Adipocyte (in vitro differentiated cells): ENCODE results near the gene LHPP.

ENCODE experiments used
- DNase-seq: peaks from one replicate; pipeline ENCODE4 v3.0.0-alpha.2; 2015; ENCODE audit warnings: low read depth
- H3K27me3 ChIP-seq: replicated peaks from 2 replicates; pipeline ENCODE4 v1.7.0; 2013; ENCODE audit warnings: mild to moderate bottlenecking, low read length, moderate library complexity; ENCODE audit not compliant: control insufficient read depth, insufficient read depth
- H3K36me3 ChIP-seq: 2 replicates; pipeline ENCODE4 v1.7.0; 2013; ENCODE audit warnings: low read length, mild to moderate bottlenecking, moderate library complexity; ENCODE audit not compliant: control insufficient read depth, insufficient read depth, severe bottlenecking
- H3K4me1 ChIP-seq: 2 replicates; pipeline ENCODE4 v1.7.0; 2013; ENCODE audit warnings: mild to moderate bottlenecking, low read length, moderate library complexity; ENCODE audit not compliant: control insufficient read depth, insufficient read depth
- H3K4me3 ChIP-seq: 2 replicates; pipeline ENCODE4 v1.7.0; 2013; ENCODE audit warnings: mild to moderate bottlenecking, low read length, moderate library complexity
- H3K9ac ChIP-seq: 2 replicates; pipeline ENCODE4 v1.7.0; 2013; ENCODE audit warnings: mild to moderate bottlenecking, low read length, moderate library complexity
- H3K9me3 ChIP-seq: 2 replicates; pipeline ENCODE4 v1.7.0; 2013; ENCODE audit warnings: mild to moderate bottlenecking, low read length, moderate library complexity; ENCODE audit not compliant: control insufficient read depth

LHPP gene

DNA sequence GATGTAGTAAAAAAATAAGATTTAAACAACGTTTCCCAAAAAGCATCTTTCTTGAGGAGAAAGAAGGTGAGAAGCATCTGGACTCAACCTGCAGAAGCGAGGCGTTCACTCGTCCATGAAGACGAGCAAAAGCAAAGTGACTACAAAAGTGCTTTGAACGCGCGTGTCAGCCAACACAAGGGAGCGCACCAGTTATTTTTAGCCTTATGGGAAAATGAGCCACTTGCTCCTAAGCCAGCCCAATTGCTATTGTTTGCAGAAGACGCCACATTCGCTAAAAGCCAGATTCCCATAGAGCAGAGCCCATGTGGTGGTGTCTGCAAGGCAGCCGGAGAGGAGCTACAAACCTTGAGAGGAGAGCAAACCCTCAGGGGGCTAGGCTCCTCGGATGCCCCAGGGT, 160.0 kb downstream of the LHPP start:
- Histone ChIP-seq H3K9me3 (no peaks in the 10 kb centered on the region), H3K27me3 (no peaks in the 10 kb centered on the region), H3K4me3 (no peak overlapping the region), H3K9ac (no peak overlapping the region), H3K4me1 (peaks cover 3% of the 10 kb centered on the region), H3K36me3 (peaks cover 8% of the 10 kb centered on the region)
- DNase-seq = no peak

DNA sequence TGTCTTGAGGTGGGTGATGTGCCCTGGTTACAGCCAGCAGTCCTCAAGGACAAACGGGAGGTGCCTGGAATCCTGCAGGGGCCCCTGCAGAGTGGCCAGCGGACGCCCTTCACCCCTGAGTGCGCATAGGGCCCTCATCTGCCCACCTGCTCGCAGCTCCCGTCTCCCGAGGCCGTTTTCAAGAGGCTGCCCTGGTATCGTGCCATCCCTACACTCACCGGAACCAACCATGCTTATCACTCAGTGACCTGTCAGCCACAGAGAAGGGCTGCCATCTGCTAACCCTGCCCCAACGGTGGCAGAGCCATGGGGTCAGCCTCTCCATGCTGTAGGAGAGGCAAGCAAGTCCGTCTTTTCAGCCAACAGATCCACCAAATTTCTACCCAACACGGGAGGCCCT, 160.5 kb downstream of the LHPP start:
- Histone ChIP-seq H3K9me3 (no peaks in the 10 kb centered on the region), H3K27me3 (no peaks in the 10 kb centered on the region), H3K4me1 (peaks cover 3% of the 10 kb centered on the region), H3K4me3 (no peak overlapping the region), H3K36me3 (peaks cover 8% of the 10 kb centered on the region), H3K9ac (no peak overlapping the region)
- DNase-seq = no peak

DNA sequence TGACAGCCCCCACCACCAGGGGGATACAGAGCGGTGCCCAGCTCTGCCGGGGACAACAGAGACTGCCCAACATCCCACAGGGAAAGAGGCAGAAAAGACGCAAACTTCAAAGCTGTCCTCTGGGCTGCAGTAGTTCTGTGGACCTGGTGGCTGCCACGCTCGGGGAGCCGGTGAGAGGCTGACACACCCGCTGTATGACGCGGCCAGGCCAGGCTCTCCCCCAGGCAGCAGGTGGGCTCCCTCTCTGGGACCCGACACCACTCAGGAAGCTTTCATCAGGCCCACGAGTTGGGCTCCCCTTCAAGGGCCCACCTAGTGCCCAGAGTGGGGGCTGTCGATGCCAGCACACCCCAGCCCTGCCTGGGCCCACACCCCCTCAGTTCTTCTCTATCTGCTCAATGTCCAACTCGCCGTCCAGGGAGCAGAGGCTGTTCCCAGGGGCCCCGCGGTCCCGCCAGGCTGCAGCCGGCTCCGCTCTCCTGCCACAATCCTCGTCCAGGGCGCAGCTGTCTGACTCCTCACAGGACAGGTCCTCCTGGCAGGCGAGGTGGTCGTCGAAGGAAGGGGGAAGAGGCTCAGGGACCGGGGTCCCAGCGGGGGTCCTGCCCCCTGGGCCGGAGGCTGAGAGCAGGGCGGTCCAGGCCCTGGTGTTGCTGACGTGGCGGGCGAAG, 161.4 kb downstream of the LHPP start:
- no peak overlapping the region for H3K4me3 ChIP-seq
- no peak overlapping the region for H3K9ac ChIP-seq
- no peaks in the 10 kb centered on the region for H3K27me3 ChIP-seq
- H3K4me1 ChIP-seq = peaks cover 7% of the 10 kb centered on the region
- peaks cover 3% of the 10 kb centered on the region for H3K36me3 ChIP-seq
- no peak for DNase-seq
- H3K9me3 ChIP-seq = no peaks in the 10 kb centered on the region

DNA sequence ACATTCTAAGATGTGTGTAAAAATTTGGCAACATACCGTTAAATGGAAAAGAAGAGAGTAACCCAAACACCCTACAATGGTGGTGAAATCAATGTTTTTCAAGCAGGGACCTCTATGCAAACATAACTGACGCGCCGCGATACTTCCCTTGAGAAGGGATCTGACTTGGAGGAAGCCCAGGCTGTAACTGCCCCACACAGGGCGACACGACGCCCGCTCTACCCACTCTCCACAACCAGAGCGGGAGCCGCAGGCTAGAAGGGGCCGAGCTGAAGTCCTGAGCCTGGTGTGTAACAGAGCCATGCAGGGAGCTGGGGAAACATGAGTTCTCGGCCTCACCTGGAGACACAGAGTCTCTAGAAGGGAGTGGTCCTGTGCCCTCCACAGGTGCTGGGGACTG, 162.4 kb downstream of the LHPP start:
- no peaks in the 10 kb centered on the region for H3K27me3 ChIP-seq

DNA sequence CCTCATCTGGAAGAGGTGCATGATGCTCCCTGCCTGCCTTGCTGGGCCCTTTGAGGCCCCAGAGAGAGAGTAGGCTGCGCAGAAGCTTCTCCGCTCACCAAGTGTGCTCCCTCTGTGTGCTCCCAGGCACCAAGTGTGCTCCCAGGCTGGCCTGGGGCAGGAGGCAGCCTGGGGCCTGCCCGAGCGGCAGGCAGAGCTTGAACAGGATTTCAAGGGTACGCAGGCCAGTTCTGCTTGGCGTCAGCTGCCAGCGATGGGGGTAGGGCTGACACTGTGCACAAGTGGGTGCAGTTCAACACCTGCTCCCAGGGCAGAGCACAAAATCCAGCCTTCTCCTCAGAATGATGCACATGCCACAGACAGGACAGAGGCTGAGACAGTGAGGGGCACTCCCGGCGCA, 162.8 kb downstream of the LHPP start:
- peaks cover 22% of the 10 kb centered on the region for H3K4me1 ChIP-seq
- peaks cover 3% of the 10 kb centered on the region for H3K36me3 ChIP-seq
- no peaks in the 10 kb centered on the region for H3K27me3 ChIP-seq
- no peak for DNase-seq
- H3K4me3 ChIP-seq = no peak overlapping the region
- H3K9me3 ChIP-seq = no peaks in the 10 kb centered on the region
- H3K9ac ChIP-seq = no peak overlapping the region

More for the DNA sequence above, 162.4 kb downstream of the LHPP start:
- no peak for DNase-seq
- no peaks in the 10 kb centered on the region for H3K9me3 ChIP-seq
- H3K9ac ChIP-seq = no peak overlapping the region
- no peak overlapping the region for H3K4me3 ChIP-seq
- peaks cover 17% of the 10 kb centered on the region for H3K4me1 ChIP-seq
- peaks cover 3% of the 10 kb centered on the region for H3K36me3 ChIP-seq

DNA sequence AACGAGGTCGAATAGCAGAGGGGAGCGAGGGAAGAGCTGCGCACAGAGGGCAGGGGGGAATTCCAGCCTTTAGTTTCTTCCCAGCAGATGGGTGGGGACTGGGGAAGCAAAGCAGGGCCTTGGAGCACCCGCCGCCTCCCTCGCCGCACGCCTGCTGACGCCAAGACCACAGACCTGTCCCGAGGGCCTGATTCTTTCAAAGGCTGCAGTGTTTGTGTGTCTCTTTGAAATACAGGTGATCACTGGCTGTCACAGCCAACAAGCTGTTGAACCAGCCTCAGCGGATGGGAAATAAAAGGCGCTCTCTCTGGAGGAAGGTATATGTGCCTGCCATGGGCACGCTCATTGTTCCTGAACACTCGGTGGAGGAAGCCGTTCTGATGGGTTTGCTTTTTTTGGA, 163.3 kb downstream of the LHPP start:
- Histone ChIP-seq H3K9ac (no peak overlapping the region), H3K4me3 (no peak overlapping the region), H3K4me1 (peaks cover 25% of the 10 kb centered on the region), H3K27me3 (no peaks in the 10 kb centered on the region), H3K36me3 (peaks cover 3% of the 10 kb centered on the region), H3K9me3 (no peaks in the 10 kb centered on the region)
- DNase-seq = no peak

DNA sequence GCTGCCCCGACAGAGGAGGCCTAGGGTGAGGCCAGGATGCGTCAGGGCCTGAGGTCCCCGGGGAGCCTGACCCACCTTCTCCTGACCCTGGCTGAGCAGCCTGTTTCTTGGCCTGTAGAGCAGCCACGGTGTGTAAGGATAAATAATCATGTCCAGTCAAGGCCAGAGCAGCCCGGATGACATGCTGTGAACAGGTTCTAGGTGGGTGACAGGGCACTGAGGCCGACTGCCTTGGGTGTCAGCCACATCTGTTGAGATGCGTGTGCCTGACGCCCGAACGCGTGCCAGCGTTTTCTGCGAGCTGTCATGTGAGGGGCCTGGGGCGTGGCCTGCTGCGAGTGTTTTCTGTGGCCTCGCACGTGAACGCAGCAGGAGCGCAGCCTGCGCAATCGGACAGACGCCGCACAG, 164.2 kb downstream of the LHPP start:
- no peak for DNase-seq
- H3K4me3 ChIP-seq = no peak overlapping the region

DNA sequence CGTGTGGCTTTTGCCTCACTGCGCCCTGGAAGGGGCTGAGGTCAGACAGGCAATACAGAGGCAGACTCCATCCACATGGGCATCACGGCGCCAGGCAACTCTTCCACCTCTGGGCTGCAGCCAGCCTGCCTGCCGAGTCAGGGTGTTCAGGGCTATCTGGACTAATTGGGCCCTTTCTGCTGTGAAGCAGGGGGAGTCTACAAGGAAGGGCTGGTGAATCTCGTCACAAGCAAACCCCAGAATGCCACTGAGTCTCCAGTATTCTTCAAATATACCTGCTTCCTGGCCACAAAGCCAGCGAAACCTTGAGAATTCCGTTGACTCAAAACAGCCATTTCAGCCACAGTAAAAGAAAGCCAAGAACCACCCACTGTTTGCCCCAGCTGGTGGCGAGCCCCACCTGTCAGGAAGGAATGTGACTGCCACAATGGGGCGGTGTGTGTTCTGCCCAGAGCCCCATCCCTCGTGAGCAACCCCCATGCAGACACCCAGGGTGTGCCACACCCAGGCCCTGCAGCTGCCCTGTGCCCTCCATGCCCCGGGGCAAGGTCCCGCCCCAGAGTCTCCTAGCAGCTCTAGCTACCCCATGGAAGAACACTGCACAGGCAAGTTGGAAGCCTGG, 165.2 kb downstream of the LHPP start:
- H3K9ac ChIP-seq = no peak overlapping the region
- H3K4me1 ChIP-seq = peaks cover 27% of the 10 kb centered on the region
- H3K9me3 ChIP-seq = no peaks in the 10 kb centered on the region
- no peak for DNase-seq
- no peaks in the 10 kb centered on the region for H3K36me3 ChIP-seq
- no peaks in the 10 kb centered on the region for H3K27me3 ChIP-seq
- no peak overlapping the region for H3K4me3 ChIP-seq

More for the DNA sequence above, 164.2 kb downstream of the LHPP start:
- no peaks in the 10 kb centered on the region for H3K27me3 ChIP-seq
- H3K4me1 ChIP-seq = peaks cover 26% of the 10 kb centered on the region
- H3K36me3 ChIP-seq = peaks cover 3% of the 10 kb centered on the region
- H3K9me3 ChIP-seq = no peaks in the 10 kb centered on the region
- no peak overlapping the region for H3K9ac ChIP-seq

DNA sequence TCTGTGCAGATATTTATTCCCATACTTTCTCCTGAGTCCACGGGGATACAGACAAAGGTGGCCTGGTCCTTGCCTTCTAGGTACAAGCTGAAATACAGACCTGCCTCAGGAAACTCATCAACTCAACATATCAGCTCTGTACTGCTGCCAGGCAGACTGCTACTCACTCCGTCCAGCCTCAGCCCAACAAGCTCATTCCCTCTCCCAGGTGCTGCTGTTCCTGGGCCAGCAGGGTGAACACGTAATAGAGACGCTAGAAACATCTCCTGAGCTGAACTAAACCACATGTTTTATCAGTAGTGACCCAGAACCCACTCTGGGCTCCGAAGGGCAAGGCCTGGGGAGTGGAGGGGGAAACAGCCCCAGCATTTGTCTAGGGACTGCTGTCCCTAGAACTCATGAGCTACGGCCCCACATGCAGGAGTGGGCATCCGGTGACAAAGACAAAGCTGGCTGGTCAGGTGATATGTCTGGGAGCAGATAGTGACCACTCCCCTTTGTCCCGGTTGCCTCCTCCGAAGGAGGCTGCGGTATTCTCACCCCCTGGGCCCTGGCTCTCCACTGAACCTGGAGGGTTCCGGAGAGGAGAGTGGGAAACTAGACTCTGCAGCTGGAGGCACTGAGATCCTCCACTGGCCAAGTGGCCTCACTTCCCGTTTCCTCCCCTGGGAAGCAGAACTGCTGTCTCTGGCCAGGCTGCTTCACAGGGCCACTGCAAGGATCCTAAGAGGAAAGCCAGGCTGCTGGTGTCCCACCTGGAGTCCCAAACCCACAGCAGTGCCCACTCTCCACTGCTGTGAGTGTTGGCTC, 166.4 kb downstream of the LHPP start:
- H3K36me3 ChIP-seq = no peaks in the 10 kb centered on the region
- no peak overlapping the region for H3K4me3 ChIP-seq
- H3K9ac ChIP-seq = no peak overlapping the region
- H3K4me1 ChIP-seq = peaks cover 36% of the 10 kb centered on the region
- no peak for DNase-seq
- no peaks in the 10 kb centered on the region for H3K27me3 ChIP-seq
- no peaks in the 10 kb centered on the region for H3K9me3 ChIP-seq

DNA sequence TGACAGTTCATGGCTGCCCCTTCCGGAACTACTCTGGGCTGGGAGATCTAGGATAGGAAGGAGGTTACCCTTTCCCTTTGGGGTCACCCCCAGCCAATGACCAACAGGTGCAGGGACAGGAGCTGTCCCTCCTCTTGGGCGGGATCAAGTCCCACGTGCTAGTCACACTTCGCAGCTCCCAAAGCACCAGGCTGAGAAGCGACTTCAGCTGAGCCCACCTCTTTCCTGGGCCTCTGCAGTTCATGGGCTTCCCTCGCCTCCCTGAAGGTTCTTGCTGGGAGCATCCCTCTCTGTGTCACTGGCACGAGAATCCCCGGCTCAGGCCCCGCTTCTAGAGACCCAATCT, 167.0 kb downstream of the LHPP start:
- H3K36me3 ChIP-seq = no peaks in the 10 kb centered on the region
- no peak for DNase-seq
- H3K27me3 ChIP-seq = no peaks in the 10 kb centered on the region
- H3K9me3 ChIP-seq = no peaks in the 10 kb centered on the region
- H3K9ac ChIP-seq = no peak overlapping the region
- H3K4me1 ChIP-seq = peaks cover 36% of the 10 kb centered on the region
- H3K4me3 ChIP-seq = no peak overlapping the region

DNA sequence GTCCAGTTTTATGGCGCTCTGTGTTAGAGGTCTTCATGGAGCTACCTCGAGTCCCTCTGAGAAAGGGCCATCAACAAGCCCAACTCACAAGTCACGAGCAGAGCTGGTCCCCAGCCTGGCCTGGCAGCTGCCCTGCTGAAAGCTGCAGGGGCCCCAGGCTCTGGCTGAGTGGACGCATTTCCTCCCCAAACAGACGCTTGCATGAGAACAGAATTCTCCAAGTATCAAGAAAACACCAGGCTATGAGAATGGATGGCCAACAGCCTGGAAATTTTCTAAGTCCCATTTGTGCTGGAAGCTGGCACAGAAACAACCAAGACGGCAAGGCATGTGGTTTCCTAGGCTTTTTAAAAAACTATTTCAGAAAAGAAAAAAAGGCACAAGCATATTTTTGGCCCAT, 167.8 kb downstream of the LHPP start:
- Histone ChIP-seq H3K4me3 (no peak overlapping the region), H3K9me3 (no peaks in the 10 kb centered on the region), H3K4me1 (peaks cover 36% of the 10 kb centered on the region), H3K36me3 (no peaks in the 10 kb centered on the region), H3K9ac (no peak overlapping the region), H3K27me3 (no peaks in the 10 kb centered on the region)
- DNase-seq = no peak
